HG03521 (cell line): ENCODE results near the gene YDJC.
"Not testable (repeated sequence)": the region's sequence is repeated elsewhere in the genome, so short reads cannot be mapped to it uniquely, and the experiment has no call there.

Experiments
- ATAC-seq: cut with Tn5 transposase; IDR thresholded peaks from one replicate; pipeline ENCODE4 v1.9.1; 2021; ENCODE audit warnings: mild to moderate bottlenecking, moderate library complexity; ENCODE audit not compliant: unreplicated experiment

Gene YDJC

GRCh38 chr22:21611210-21611977 lies 18.4 kb downstream of the YDJC start:
- ATAC-seq, result no peak

GRCh38 chr22:21609556-21610157 lies 20.2 kb downstream of the YDJC start:
- ATAC-seq, result not testable (repeated sequence)

- no peak for ATAC-seq
Observed at GRCh38 chr22:21606775-21607174, 23.0 kb downstream of the YDJC start.

GRCh38 chr22:21605887-21606564 lies 23.8 kb downstream of the YDJC start:
- ATAC-seq, result no peak

- no peak for ATAC-seq
Observed at GRCh38 chr22:21603973-21604372, 25.8 kb downstream of the YDJC start.

- ATAC-seq, result no peak
Observed at GRCh38 chr22:21602579-21602978, 27.2 kb downstream of the YDJC start.

- no peak for ATAC-seq
Observed at GRCh38 chr22:21599053-21599893, 30.5 kb downstream of the YDJC start.

GRCh38 chr22:21598302-21598701 lies 31.5 kb downstream of the YDJC start:
- no peak for ATAC-seq

GRCh38 chr22:21596356-21597135 lies 33.3 kb downstream of the YDJC start:
- not testable (repeated sequence) for ATAC-seq

GRCh38 chr22:21594865-21595452 lies 34.9 kb downstream of the YDJC start:
- no peak for ATAC-seq

GRCh38 chr22:21593406-21594232 lies 36.2 kb downstream of the YDJC start:
- ATAC-seq, result no peak

GRCh38 chr22:21592422-21592821 lies 37.4 kb downstream of the YDJC start:
- no peak for ATAC-seq

- no peak for ATAC-seq
Observed at GRCh38 chr22:21591695-21592094, 38.1 kb downstream of the YDJC start.

GRCh38 chr22:21590809-21591641 lies 38.8 kb downstream of the YDJC start:
- ATAC-seq, result no peak

- no peak for ATAC-seq
Observed at GRCh38 chr22:21589396-21589795, 40.4 kb downstream of the YDJC start.

- peak; percentile 72 for ATAC-seq
Observed at GRCh38 chr22:21587803-21588611, 41.8 kb downstream of the YDJC start.

GRCh38 chr22:21585389-21585788 lies 44.4 kb downstream of the YDJC start:
- ATAC-seq, result no peak
